ENCODE data around the gene DTX4.

The DTX4 gene

DNA sequence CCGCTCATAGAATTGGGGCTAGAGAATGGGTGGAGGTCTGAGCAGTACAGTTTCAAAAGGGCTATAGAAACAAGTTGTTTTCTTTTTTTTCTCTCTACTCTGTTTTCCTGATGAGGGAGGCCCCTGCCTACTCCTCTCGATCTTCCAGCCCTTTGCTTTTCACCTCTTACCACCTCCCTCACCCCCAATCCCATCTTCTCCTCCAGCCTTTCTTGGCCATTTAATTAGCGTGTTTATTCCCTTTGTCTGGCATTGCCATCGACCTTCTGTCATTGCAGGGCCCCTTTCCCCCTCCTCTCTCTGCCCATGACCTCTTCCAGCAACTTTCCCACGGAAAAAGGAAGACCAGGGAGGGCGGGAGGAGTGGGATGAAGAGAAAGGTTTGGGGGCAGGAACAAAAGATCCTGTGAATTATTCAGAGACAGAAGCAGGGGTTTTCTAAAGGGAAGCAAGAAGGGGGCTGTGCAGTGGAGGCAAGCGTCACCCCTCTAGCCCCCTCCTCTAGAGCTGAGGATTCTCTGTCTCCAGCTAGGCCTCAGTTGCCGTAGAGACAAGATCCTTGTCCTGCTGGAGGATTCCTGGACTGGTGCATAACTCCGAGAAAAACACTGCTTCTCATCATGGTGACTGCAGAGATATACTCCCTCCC lies 12.9 kb downstream of the DTX4 start:
- Histone ChIP-seq H3K27ac (ENCODE audit: low read length) (peak overlapping the region; percentile 47), H3K4me3 (ENCODE audit: low read depth in 1 of 2, low read length in 2 of 2) (peak overlapping the region in 1 of 2 donors; percentile 14), H3K4me1 (ENCODE audit: control insufficient read depth in 1 of 2, insufficient read depth in 2 of 2, low read length in 2 of 2) (peaks cover 38 to 43% of the 10 kb centered on the region in 2 donors), H3K36me3 (ENCODE audit: control insufficient read depth in 1 of 2, insufficient read depth in 2 of 2, low read length in 2 of 2) (peaks cover 0 to 7% of the 10 kb centered on the region in 2 donors), H3K9me3 (ENCODE audit: control insufficient read depth in 1 of 2, low read length in 2 of 2) (no peaks in the 10 kb centered on the region), H3K27me3 (ENCODE audit: low read depth, low read length) (no peaks in the 10 kb centered on the region)

DNA sequence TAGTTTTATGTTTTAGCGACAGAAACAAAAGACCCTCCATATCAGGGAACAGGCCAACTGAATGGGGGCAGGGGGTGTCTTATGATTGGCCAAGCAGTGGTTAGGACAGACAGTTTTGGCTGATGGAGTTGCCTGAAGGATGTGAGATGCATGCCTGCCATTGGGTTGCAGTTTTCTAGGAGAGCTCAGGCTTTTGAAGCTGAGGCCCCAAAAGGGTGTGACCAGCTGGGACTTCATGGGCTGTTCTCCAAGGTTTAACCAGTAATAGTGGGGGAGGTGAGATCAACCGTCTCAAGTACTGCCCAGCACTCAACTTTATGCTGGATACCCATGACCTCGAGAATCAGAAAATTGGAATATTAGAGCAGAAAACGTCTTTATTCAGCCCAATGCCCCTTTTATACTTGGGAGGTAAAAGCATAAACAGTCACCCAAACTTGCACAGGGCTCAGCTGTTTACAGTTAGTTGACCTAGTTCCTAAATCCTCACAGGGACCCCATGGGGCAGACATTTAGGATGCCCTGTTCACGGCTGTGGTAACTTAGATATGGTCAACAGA lies 13.5 kb downstream of the DTX4 start:
- no peaks in the 10 kb centered on the region for H3K27me3 ChIP-seq (ENCODE audit: low read depth, low read length)
- peak overlapping the region; percentile 47 for H3K27ac ChIP-seq (ENCODE audit: low read length)
- H3K4me1 ChIP-seq (ENCODE audit: control insufficient read depth in 1 of 2, insufficient read depth in 2 of 2, low read length in 2 of 2), result peaks cover 44 to 45% of the 10 kb centered on the region in 2 donors
- H3K36me3 ChIP-seq (ENCODE audit: control insufficient read depth in 1 of 2, insufficient read depth in 2 of 2, low read length in 2 of 2), result peaks cover 0 to 7% of the 10 kb centered on the region in 2 donors
- H3K9me3 ChIP-seq (ENCODE audit: control insufficient read depth in 1 of 2, low read length in 2 of 2), result no peaks in the 10 kb centered on the region
- peak overlapping the region in 1 of 2 donors; percentile 14 for H3K4me3 ChIP-seq (ENCODE audit: low read depth in 1 of 2, low read length in 2 of 2)

DNA sequence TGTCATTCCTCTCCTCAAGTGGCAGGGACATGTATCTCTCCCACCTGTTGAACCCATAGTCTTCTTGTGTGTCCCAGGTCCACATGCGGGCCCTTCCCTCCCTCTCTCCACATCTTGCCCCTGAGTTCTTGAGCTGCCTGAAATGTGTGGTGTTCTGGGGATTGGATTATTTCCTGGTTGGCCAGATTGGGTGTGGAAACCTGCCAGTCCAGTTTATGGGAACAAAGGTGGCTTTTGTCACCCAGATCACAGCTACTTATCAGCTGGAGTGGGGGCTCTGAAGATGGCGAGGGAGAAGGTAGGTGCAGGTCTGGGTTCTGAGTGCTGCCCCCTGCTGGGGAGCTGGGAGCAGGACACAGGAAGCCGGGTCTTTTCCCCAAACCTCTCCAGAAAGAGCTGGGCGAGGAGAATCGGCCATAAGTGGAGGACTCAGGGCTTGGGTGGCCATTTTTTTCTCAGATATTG lies 14.2 kb downstream of the DTX4 start:
- peaks cover 0 to 7% of the 10 kb centered on the region in 2 donors for H3K36me3 ChIP-seq (ENCODE audit: control insufficient read depth in 1 of 2, insufficient read depth in 2 of 2, low read length in 2 of 2)
- peak overlapping the region in 1 of 2 donors; percentile 14 for H3K4me3 ChIP-seq (ENCODE audit: low read depth in 1 of 2, low read length in 2 of 2)
- H3K9me3 ChIP-seq (ENCODE audit: control insufficient read depth in 1 of 2, low read length in 2 of 2), result no peaks in the 10 kb centered on the region
- peaks cover 44 to 46% of the 10 kb centered on the region in 2 donors for H3K4me1 ChIP-seq (ENCODE audit: control insufficient read depth in 1 of 2, insufficient read depth in 2 of 2, low read length in 2 of 2)
- peak overlapping the region; percentile 47 for H3K27ac ChIP-seq (ENCODE audit: low read length)
- H3K27me3 ChIP-seq (ENCODE audit: low read depth, low read length), result no peaks in the 10 kb centered on the region

DNA sequence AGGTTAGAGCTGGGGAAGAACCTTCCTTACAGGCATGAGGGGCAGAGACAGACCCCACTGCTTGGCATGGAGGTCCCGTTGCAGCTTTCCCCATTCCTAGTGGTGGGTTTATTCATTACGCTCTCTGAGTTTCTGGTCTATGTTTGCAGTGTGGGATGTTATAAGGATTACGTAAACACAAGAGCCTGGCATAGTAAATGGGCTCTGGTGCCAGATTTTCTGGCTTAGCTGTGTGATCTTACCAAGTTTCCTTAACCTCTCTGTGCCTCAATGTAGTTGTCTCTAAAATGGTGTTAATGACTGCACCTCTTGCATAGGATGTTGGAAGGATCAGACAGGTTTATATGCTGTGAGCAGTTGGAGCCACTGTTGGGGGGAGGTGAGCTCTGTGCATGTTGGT lies 15.1 kb downstream of the DTX4 start:
- H3K4me3 ChIP-seq (ENCODE audit: low read depth in 1 of 2, low read length in 2 of 2), result peak overlapping the region in 1 of 2 donors; percentile 13
- no peaks in the 10 kb centered on the region for H3K27me3 ChIP-seq (ENCODE audit: low read depth, low read length)
- no peaks in the 10 kb centered on the region for H3K9me3 ChIP-seq (ENCODE audit: control insufficient read depth in 1 of 2, low read length in 2 of 2)
- peak overlapping the region; percentile 47 for H3K27ac ChIP-seq (ENCODE audit: low read length)
- H3K36me3 ChIP-seq (ENCODE audit: control insufficient read depth in 1 of 2, insufficient read depth in 2 of 2, low read length in 2 of 2), result peaks cover 4 to 13% of the 10 kb centered on the region in 2 donors
- peaks cover 44 to 46% of the 10 kb centered on the region in 2 donors for H3K4me1 ChIP-seq (ENCODE audit: control insufficient read depth in 1 of 2, insufficient read depth in 2 of 2, low read length in 2 of 2)

GRCh38 chr11:59187587-59187986 lies 15.7 kb downstream of the DTX4 start:
- H3K27me3 ChIP-seq (ENCODE audit: low read depth, low read length), result no peaks in the 10 kb centered on the region
- peak overlapping the region; percentile 47 for H3K27ac ChIP-seq (ENCODE audit: low read length)
- H3K9me3 ChIP-seq (ENCODE audit: control insufficient read depth in 1 of 2, low read length in 2 of 2), result no peaks in the 10 kb centered on the region
- H3K4me1 ChIP-seq (ENCODE audit: control insufficient read depth in 1 of 2, insufficient read depth in 2 of 2, low read length in 2 of 2), result peaks cover 44 to 46% of the 10 kb centered on the region in 2 donors
- peaks cover 9 to 14% of the 10 kb centered on the region in 2 donors for H3K36me3 ChIP-seq (ENCODE audit: control insufficient read depth in 1 of 2, insufficient read depth in 2 of 2, low read length in 2 of 2)
- H3K4me3 ChIP-seq (ENCODE audit: low read depth in 1 of 2, low read length in 2 of 2), result no peak overlapping the region

DNA sequence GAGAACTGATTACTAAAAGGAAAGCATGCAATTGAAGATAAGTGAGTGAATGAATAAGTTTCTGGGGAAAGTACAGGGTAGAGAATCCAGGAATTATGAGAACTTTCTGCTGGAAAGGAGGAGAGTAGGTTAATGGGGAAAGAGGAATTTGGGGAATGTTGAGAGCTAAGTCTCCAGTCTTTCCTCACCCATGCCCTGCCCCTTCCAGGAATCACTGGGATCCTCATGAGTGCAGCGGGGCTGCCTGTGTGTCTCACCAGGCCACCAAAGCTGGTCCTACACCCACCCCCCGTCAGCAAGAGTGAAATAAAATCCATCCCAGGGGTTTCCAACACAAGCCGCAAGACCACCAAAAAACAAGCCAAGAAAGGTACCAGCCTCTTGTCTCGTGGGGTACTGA lies 17.0 kb downstream of the DTX4 start:
- H3K9me3 ChIP-seq (ENCODE audit: control insufficient read depth in 1 of 2, low read length in 2 of 2), result no peaks in the 10 kb centered on the region
- peaks cover 17 to 18% of the 10 kb centered on the region in 2 donors for H3K36me3 ChIP-seq (ENCODE audit: control insufficient read depth in 1 of 2, insufficient read depth in 2 of 2, low read length in 2 of 2)
- H3K4me3 ChIP-seq (ENCODE audit: low read depth in 1 of 2, low read length in 2 of 2), result no peak overlapping the region
- no peaks in the 10 kb centered on the region for H3K27me3 ChIP-seq (ENCODE audit: low read depth, low read length)
- H3K4me1 ChIP-seq (ENCODE audit: control insufficient read depth in 1 of 2, insufficient read depth in 2 of 2, low read length in 2 of 2), result peaks cover 37 to 42% of the 10 kb centered on the region in 2 donors
- peak overlapping the region; percentile 10 for H3K27ac ChIP-seq (ENCODE audit: low read length)

GRCh38 chr11:59189986-59190385 lies 18.1 kb downstream of the DTX4 start:
- peaks cover 28 to 34% of the 10 kb centered on the region in 2 donors for H3K4me1 ChIP-seq (ENCODE audit: control insufficient read depth in 1 of 2, insufficient read depth in 2 of 2, low read length in 2 of 2)
- H3K9me3 ChIP-seq (ENCODE audit: control insufficient read depth in 1 of 2, low read length in 2 of 2), result no peaks in the 10 kb centered on the region
- H3K36me3 ChIP-seq (ENCODE audit: control insufficient read depth in 1 of 2, insufficient read depth in 2 of 2, low read length in 2 of 2), result peaks cover 21 to 28% of the 10 kb centered on the region in 2 donors
- no peaks in the 10 kb centered on the region for H3K27me3 ChIP-seq (ENCODE audit: low read depth, low read length)
- H3K4me3 ChIP-seq (ENCODE audit: low read depth in 1 of 2, low read length in 2 of 2), result no peak overlapping the region
- peak overlapping the region; percentile 20 for H3K27ac ChIP-seq (ENCODE audit: low read length)

- Histone ChIP-seq H3K27ac (ENCODE audit: low read length) (no peak overlapping the region), H3K4me1 (ENCODE audit: control insufficient read depth in 1 of 2, insufficient read depth in 2 of 2, low read length in 2 of 2) (peaks cover 20 to 23% of the 10 kb centered on the region in 2 donors)
These were observed 19.2 kb downstream of the DTX4 start for GRCh38 chr11:59191095-59191494.

GRCh38 chr11:59191890-59192289 lies 20.0 kb downstream of the DTX4 start:
- no peaks in the 10 kb centered on the region for H3K27me3 ChIP-seq (ENCODE audit: low read depth, low read length)
- H3K36me3 ChIP-seq (ENCODE audit: control insufficient read depth in 1 of 2, insufficient read depth in 2 of 2, low read length in 2 of 2), result peaks cover 28 to 32% of the 10 kb centered on the region in 2 donors
- peaks cover 19 to 21% of the 10 kb centered on the region in 2 donors for H3K4me1 ChIP-seq (ENCODE audit: control insufficient read depth in 1 of 2, insufficient read depth in 2 of 2, low read length in 2 of 2)
- H3K4me3 ChIP-seq (ENCODE audit: low read depth in 1 of 2, low read length in 2 of 2), result no peak overlapping the region
- no peak overlapping the region for H3K27ac ChIP-seq (ENCODE audit: low read length)
- H3K9me3 ChIP-seq (ENCODE audit: control insufficient read depth in 1 of 2, low read length in 2 of 2), result no peaks in the 10 kb centered on the region

More at GRCh38 chr11:59191095-59191494, 19.2 kb downstream of the DTX4 start:
- no peaks in the 10 kb centered on the region for H3K27me3 ChIP-seq (ENCODE audit: low read depth, low read length)
- peaks cover 26 to 28% of the 10 kb centered on the region in 2 donors for H3K36me3 ChIP-seq (ENCODE audit: control insufficient read depth in 1 of 2, insufficient read depth in 2 of 2, low read length in 2 of 2)
- no peaks in the 10 kb centered on the region for H3K9me3 ChIP-seq (ENCODE audit: control insufficient read depth in 1 of 2, low read length in 2 of 2)
- H3K4me3 ChIP-seq (ENCODE audit: low read depth in 1 of 2, low read length in 2 of 2), result no peak overlapping the region

DNA sequence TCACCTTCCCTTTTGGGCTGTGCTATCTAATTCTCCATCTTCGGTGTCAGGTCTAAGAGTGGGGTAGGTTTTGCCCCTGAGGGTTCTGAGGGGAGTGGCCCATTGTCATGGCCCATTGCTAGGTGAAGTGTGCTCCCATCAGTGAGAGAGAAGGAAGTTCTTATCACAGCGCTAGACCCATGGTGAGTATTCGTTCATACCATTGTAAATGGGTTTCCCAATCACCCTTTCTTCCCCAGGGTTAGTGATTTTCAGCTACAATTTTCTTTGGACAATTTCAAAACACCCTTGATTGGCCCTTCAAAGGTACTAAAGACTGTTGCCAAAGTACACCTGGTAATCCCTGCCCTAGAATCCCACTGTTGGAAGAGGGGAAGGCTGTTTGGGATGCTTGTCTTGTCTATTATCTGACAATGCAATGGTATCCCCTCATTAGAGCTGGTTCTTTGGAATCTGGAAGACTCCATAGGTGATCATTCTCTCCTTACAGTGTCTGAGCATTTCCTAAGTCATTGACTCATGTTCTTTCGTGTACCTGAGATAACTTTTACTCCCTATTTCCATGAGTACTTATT lies 20.6 kb downstream of the DTX4 start:
- Histone ChIP-seq H3K4me1 (ENCODE audit: control insufficient read depth in 1 of 2, insufficient read depth in 2 of 2, low read length in 2 of 2) (peaks cover 12 to 17% of the 10 kb centered on the region in 2 donors), H3K4me3 (ENCODE audit: low read depth in 1 of 2, low read length in 2 of 2) (no peak overlapping the region), H3K9me3 (ENCODE audit: control insufficient read depth in 1 of 2, low read length in 2 of 2) (no peaks in the 10 kb centered on the region), H3K36me3 (ENCODE audit: control insufficient read depth in 1 of 2, insufficient read depth in 2 of 2, low read length in 2 of 2) (peaks cover 28 to 32% of the 10 kb centered on the region in 2 donors), H3K27ac (ENCODE audit: low read length) (no peak overlapping the region), H3K27me3 (ENCODE audit: low read depth, low read length) (no peaks in the 10 kb centered on the region)

- Histone ChIP-seq H3K27me3 (ENCODE audit: low read depth, low read length) (no peaks in the 10 kb centered on the region), H3K4me1 (ENCODE audit: control insufficient read depth in 1 of 2, insufficient read depth in 2 of 2, low read length in 2 of 2) (peaks cover 11 to 14% of the 10 kb centered on the region in 2 donors), H3K9me3 (ENCODE audit: control insufficient read depth in 1 of 2, low read length in 2 of 2) (no peaks in the 10 kb centered on the region), H3K27ac (ENCODE audit: low read length) (no peak overlapping the region), H3K36me3 (ENCODE audit: control insufficient read depth in 1 of 2, insufficient read depth in 2 of 2, low read length in 2 of 2) (peaks cover 28 to 32% of the 10 kb centered on the region in 2 donors), H3K4me3 (ENCODE audit: low read depth in 1 of 2, low read length in 2 of 2) (no peak overlapping the region)
These were observed 21.7 kb downstream of the DTX4 start for GRCh38 chr11:59193587-59194130.

Data from muscle layer of duodenum (tissue), 2 donors.